WTC11 (cell line): ENCODE measurements around the gene OR1E1.
A peak's percentile ranks its signal among the peaks of the same experiment; 100 is the strongest.

ENCODE experiments used
- ATF1 ChIP-seq: sonication (generic); formaldehyde crosslinking; IDR thresholded peaks from 2 replicates; pipeline ENCODE4 v1.8.1; 2023; ENCODE audit warnings: mild to moderate bottlenecking, moderate library complexity, missing genetic modification reagents
- ATF3 ChIP-seq: sonication (generic); formaldehyde crosslinking; conservative IDR thresholded peaks from 2 replicates; pipeline ENCODE4 v1.8.1; 2022; ENCODE audit warnings: mild to moderate bottlenecking, missing genetic modification reagents
- E2F4 ChIP-seq: sonication (generic); formaldehyde crosslinking; IDR thresholded peaks from 2 replicates; pipeline ENCODE4 v1.8.1; 2022; ENCODE audit warnings: low read depth, mild to moderate bottlenecking, moderate library complexity, missing genetic modification reagents, borderline replicate concordance
- ETV6 ChIP-seq: sonication (generic); formaldehyde crosslinking; IDR thresholded peaks from 2 replicates; pipeline ENCODE4 v1.8.1; 2022; ENCODE audit warnings: mild to moderate bottlenecking, missing genetic modification reagents
- JUN ChIP-seq: sonication (generic); formaldehyde crosslinking; IDR thresholded peaks from 2 replicates; pipeline ENCODE4 v1.8.0; 2023; ENCODE audit warnings: mild to moderate bottlenecking, missing genetic modification reagents
- NFE2L1 ChIP-seq: sonication (generic); formaldehyde crosslinking; IDR thresholded peaks from 2 replicates; pipeline ENCODE4 v1.8.1; 2023; ENCODE audit warnings: missing genetic modification reagents
- NR1H2 ChIP-seq: sonication (generic); formaldehyde crosslinking; IDR thresholded peaks from 2 replicates; pipeline ENCODE4 v1.9.0; 2021; ENCODE audit warnings: mild to moderate bottlenecking, moderate library complexity, missing genetic modification reagents
- TCF7 ChIP-seq: sonication (generic); formaldehyde crosslinking; IDR thresholded peaks from 2 replicates; pipeline ENCODE4 v1.8.0; 2022; ENCODE audit warnings: mild to moderate bottlenecking, low read depth, missing genetic modification reagents, moderate library complexity
- ZNF263 ChIP-seq: sonication (generic); formaldehyde crosslinking; IDR thresholded peaks from 2 replicates; pipeline ENCODE4 v1.8.1; 2022; ENCODE audit warnings: low read depth, mild to moderate bottlenecking, moderate library complexity, missing genetic modification reagents
- TF ChIP-seq, protein P1 (sequence below): sonication (generic); formaldehyde crosslinking; conservative IDR thresholded peaks from 2 replicates; pipeline ENCODE4 v1.8.1; 2023; ENCODE audit warnings: mild to moderate bottlenecking, low read depth, missing genetic modification reagents, moderate library complexity
- TF ChIP-seq, protein P2 (sequence below): fragments of 200-600 bp; IDR thresholded peaks from 2 replicates; pipeline ENCODE4 v1.8.0; 2022; ENCODE audit warnings: antibody characterized with exemption
- TF ChIP-seq, protein P3 (sequence below): sonication (generic); formaldehyde crosslinking; IDR thresholded peaks from 2 replicates; pipeline ENCODE4 v1.8.0; 2022; ENCODE audit warnings: mild to moderate bottlenecking, missing genetic modification reagents

GRCh38 chr17:3385869-3386816 is 12.1 kb downstream of the OR1E1 start, which contains the start of gene OR3A2:
- no peak for TF ChIP-seq NR1H2 (CRISPR knock-in tag)
- TF ChIP-seq, protein P1, sequence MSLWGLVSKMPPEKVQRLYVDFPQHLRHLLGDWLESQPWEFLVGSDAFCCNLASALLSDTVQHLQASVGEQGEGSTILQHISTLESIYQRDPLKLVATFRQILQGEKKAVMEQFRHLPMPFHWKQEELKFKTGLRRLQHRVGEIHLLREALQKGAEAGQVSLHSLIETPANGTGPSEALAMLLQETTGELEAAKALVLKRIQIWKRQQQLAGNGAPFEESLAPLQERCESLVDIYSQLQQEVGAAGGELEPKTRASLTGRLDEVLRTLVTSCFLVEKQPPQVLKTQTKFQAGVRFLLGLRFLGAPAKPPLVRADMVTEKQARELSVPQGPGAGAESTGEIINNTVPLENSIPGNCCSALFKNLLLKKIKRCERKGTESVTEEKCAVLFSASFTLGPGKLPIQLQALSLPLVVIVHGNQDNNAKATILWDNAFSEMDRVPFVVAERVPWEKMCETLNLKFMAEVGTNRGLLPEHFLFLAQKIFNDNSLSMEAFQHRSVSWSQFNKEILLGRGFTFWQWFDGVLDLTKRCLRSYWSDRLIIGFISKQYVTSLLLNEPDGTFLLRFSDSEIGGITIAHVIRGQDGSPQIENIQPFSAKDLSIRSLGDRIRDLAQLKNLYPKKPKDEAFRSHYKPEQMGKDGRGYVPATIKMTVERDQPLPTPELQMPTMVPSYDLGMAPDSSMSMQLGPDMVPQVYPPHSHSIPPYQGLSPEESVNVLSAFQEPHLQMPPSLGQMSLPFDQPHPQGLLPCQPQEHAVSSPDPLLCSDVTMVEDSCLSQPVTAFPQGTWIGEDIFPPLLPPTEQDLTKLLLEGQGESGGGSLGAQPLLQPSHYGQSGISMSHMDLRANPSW (CRISPR knock-in tag) = no peak
- TF ChIP-seq ZNF263 = no peak
- TF ChIP-seq TCF7 (CRISPR knock-in tag) = no peak
- TF ChIP-seq NFE2L1 (CRISPR knock-in tag) = no peak
- 0 out of 2 replicates have a peak, but pooled peaks have one; percentile 61 for TF ChIP-seq JUN
- TF ChIP-seq, protein P2, sequence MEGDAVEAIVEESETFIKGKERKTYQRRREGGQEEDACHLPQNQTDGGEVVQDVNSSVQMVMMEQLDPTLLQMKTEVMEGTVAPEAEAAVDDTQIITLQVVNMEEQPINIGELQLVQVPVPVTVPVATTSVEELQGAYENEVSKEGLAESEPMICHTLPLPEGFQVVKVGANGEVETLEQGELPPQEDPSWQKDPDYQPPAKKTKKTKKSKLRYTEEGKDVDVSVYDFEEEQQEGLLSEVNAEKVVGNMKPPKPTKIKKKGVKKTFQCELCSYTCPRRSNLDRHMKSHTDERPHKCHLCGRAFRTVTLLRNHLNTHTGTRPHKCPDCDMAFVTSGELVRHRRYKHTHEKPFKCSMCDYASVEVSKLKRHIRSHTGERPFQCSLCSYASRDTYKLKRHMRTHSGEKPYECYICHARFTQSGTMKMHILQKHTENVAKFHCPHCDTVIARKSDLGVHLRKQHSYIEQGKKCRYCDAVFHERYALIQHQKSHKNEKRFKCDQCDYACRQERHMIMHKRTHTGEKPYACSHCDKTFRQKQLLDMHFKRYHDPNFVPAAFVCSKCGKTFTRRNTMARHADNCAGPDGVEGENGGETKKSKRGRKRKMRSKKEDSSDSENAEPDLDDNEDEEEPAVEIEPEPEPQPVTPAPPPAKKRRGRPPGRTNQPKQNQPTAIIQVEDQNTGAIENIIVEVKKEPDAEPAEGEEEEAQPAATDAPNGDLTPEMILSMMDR = no peak
- no peak for TF ChIP-seq E2F4 (CRISPR knock-in tag)
- TF ChIP-seq, protein P3, sequence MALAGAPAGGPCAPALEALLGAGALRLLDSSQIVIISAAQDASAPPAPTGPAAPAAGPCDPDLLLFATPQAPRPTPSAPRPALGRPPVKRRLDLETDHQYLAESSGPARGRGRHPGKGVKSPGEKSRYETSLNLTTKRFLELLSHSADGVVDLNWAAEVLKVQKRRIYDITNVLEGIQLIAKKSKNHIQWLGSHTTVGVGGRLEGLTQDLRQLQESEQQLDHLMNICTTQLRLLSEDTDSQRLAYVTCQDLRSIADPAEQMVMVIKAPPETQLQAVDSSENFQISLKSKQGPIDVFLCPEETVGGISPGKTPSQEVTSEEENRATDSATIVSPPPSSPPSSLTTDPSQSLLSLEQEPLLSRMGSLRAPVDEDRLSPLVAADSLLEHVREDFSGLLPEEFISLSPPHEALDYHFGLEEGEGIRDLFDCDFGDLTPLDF = no peak
- no peak for TF ChIP-seq ATF3
- no peak for TF ChIP-seq ATF1 (CRISPR knock-in tag)
- TF ChIP-seq ETV6 (CRISPR knock-in tag) = no peak
